ENCODE measurements around the gene TXNRD2.

TXNRD2 gene

DNA sequence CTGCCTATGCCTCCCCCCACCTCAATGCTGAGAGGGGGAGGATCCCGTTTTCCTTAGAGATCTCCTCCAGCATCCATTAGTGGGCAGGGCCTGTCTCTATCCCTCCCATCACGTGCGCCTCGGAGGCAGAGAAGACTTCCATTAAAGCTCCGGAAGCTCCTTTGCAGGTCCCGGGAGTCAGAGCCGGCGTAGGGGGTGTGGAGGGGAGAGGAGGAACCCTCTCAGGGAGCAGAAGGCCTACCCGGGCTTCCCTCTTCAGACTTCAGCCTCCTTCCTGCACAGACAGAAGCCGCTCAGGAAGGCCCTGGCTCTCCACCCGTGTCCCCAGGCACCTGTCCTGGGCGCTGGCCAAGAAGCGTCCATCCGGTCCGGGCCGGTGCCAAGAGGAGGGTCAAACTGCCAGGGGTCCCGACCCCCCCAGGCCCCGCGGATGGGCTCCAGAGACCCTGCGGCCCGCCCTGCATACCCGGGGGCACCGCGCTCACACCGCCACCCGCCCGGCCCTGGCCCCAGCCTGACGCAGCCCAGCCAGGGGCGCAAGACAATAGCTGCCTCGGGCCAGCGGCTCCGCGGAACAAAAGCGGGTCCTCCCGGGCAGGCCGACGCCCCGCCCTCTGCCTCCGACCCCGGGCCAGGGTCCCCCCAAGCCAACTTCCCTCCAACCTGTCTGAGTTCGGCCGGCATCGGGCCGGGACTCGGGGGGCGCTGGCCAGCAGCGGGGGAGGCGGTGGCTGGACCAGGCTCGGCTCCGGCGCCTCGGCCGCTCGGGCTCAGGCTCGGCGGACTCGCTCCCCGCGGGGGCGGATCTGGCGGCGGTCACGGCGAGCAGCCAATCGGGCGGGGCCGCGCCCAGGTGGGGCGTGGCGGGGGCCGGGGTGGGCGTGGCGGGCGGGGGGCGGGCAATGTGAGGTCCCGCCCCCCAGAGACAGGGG lies 45.1 kb upstream of the TXNRD2 start:
- no peaks in the 10 kb centered on the region for H3K27me3 ChIP-seq (ENCODE audit: low read depth, low read length)
- H3K79me2 ChIP-seq (ENCODE audit: low read length), result no peaks in the 10 kb centered on the region
- no peak for TF ChIP-seq EZH2phosphoT487 (IDR thresholded peaks at IDR 0.05; ENCODE audit: low read depth)
- TF ChIP-seq, protein P1, sequence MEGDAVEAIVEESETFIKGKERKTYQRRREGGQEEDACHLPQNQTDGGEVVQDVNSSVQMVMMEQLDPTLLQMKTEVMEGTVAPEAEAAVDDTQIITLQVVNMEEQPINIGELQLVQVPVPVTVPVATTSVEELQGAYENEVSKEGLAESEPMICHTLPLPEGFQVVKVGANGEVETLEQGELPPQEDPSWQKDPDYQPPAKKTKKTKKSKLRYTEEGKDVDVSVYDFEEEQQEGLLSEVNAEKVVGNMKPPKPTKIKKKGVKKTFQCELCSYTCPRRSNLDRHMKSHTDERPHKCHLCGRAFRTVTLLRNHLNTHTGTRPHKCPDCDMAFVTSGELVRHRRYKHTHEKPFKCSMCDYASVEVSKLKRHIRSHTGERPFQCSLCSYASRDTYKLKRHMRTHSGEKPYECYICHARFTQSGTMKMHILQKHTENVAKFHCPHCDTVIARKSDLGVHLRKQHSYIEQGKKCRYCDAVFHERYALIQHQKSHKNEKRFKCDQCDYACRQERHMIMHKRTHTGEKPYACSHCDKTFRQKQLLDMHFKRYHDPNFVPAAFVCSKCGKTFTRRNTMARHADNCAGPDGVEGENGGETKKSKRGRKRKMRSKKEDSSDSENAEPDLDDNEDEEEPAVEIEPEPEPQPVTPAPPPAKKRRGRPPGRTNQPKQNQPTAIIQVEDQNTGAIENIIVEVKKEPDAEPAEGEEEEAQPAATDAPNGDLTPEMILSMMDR (IDR thresholded peaks at IDR 0.05; ENCODE audit: low read depth, low read length), result no peak
- no peak overlapping the region for H3K9ac ChIP-seq (ENCODE audit: low read length)
- peaks cover 3% of the 10 kb centered on the region; the same call in 1 of the 2 replicates for H3K4me1 ChIP-seq (ENCODE audit: low read length)
- no peak overlapping the region for H3K27ac ChIP-seq (ENCODE audit: low read length)
- no peak overlapping the region for H3K4me3 ChIP-seq (ENCODE audit: low read length)
- no peak overlapping the region for H2AFZ ChIP-seq (ENCODE audit: low read depth, low read length)
- no peak overlapping the region for H3K4me2 ChIP-seq (ENCODE audit: low read length)
- H3K9me3 ChIP-seq (ENCODE audit: insufficient read depth, low read length), result no peaks in the 10 kb centered on the region
- H4K20me1 ChIP-seq (ENCODE audit: insufficient read depth, low read length), result no peaks in the 10 kb centered on the region
- no peaks in the 10 kb centered on the region for H3K36me3 ChIP-seq (replicated peaks; ENCODE audit: low read depth, low read length)

DNA sequence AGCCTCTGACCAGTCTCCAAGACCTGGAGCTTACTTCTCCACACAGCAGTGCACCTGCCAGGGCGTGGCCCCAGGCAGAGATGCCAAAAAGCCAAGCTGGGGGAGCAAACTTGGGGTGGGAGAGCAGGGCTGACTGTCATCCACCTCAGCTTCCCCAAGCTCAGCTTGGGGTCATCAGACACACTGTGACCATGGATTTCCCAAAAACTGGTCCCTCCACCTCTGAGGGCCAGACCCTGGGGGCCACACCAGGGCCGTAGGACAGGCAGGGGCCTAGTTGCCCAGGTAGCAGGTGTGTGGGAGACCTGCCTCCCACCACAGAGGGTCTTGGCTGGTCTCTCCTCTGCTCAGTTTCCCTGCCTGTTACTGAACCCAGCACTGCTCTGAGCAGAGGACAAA lies 44.4 kb upstream of the TXNRD2 start:
- Histone ChIP-seq H3K27me3 (ENCODE audit: low read depth, low read length) (no peaks in the 10 kb centered on the region), H3K9ac (ENCODE audit: low read length) (no peak overlapping the region), H3K4me1 (ENCODE audit: low read length) (peaks cover 3% of the 10 kb centered on the region; the same call in 1 of the 2 replicates), H2AFZ (ENCODE audit: low read depth, low read length) (no peak overlapping the region), H3K36me3 (replicated peaks; ENCODE audit: low read depth, low read length) (no peaks in the 10 kb centered on the region), H3K27ac (ENCODE audit: low read length) (no peak overlapping the region), H3K4me2 (ENCODE audit: low read length) (no peak overlapping the region), H4K20me1 (ENCODE audit: insufficient read depth, low read length) (no peaks in the 10 kb centered on the region), H3K79me2 (ENCODE audit: low read length) (no peaks in the 10 kb centered on the region), H3K4me3 (ENCODE audit: low read length) (no peak overlapping the region), H3K9me3 (ENCODE audit: insufficient read depth, low read length) (no peaks in the 10 kb centered on the region)
- no peak for TF ChIP-seq EZH2phosphoT487 (IDR thresholded peaks at IDR 0.05; ENCODE audit: low read depth)
- TF ChIP-seq, protein P1 (IDR thresholded peaks at IDR 0.05; ENCODE audit: low read depth, low read length), result no peak

DNA sequence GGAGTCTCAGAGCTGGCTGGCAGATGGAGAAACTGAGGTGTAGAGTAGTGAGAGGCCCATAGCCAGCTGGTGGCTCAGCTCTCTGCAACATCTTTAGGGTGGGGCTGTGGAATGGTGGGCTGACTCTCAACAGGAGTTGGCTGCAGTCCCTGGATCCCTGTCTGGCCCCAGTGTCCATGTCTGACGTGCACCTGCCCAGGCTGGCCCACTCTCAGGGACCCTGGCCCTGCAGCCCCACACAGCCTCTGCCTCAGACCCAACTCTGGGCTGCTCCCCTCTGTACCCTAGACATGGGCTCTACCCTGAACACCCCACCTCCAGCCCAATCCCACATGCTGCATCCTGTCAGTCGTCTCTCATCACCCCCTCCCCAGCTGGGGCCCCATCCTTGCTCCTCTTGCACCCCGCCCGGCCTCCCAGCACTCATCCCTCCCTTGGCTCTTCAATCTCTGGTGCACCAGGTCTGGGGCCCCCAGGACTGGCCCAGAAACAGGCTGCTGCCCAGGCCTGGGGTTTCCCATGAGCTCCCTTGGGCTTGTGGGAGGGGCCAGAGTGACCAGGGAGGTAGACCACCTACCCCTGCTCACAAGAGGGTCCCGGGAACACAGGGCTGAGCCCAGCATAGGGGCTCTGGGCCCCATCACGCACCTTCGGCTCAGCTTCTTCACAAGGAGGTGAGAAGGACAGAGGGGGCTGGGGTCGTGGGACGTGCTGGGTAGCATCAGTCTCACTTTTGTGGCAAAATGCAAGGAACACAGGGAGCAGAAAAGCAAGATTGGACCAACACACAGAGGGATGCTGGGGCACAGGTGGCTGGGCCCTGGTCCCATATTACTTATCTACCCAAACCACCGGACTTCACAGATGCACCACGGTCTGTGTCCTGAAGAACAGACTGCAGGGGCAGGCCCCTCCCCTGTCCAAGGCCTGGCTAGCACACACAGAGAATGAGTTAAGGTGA lies 43.5 kb upstream of the TXNRD2 start:
- Histone ChIP-seq H3K9ac (ENCODE audit: low read length) (no peak overlapping the region), H4K20me1 (ENCODE audit: insufficient read depth, low read length) (no peaks in the 10 kb centered on the region), H3K27ac (ENCODE audit: low read length) (no peak overlapping the region), H3K4me3 (ENCODE audit: low read length) (no peak overlapping the region), H3K27me3 (ENCODE audit: low read depth, low read length) (no peaks in the 10 kb centered on the region), H2AFZ (ENCODE audit: low read depth, low read length) (no peak overlapping the region), H3K36me3 (replicated peaks; ENCODE audit: low read depth, low read length) (no peaks in the 10 kb centered on the region), H3K4me1 (ENCODE audit: low read length) (peaks cover 3% of the 10 kb centered on the region; the same call in 1 of the 2 replicates), H3K4me2 (ENCODE audit: low read length) (no peak overlapping the region), H3K79me2 (ENCODE audit: low read length) (no peaks in the 10 kb centered on the region), H3K9me3 (ENCODE audit: insufficient read depth, low read length) (no peaks in the 10 kb centered on the region)
- no peak for TF ChIP-seq EZH2phosphoT487 (IDR thresholded peaks at IDR 0.05; ENCODE audit: low read depth)
- TF ChIP-seq, protein P1 (IDR thresholded peaks at IDR 0.05; ENCODE audit: low read depth, low read length), result no peak
